ENCODE results near the gene TEX14.

TEX14 gene

GRCh38 chr17:58520843-58521430, 170.9 kb downstream of the TEX14 start:
- no peak for DNase-seq (ENCODE audit: low spot score)
- H3K36me3 Mint-ChIP-seq (ENCODE audit: low read depth): peaks cover 2% of the 10 kb centered on the region
- H3K27me3 Mint-ChIP-seq (ENCODE audit: low read depth): peaks cover 4% of the 10 kb centered on the region
- no peak overlapping the region for H3K27ac Mint-ChIP-seq
- H3K4me3 Mint-ChIP-seq: no peak overlapping the region
- peaks cover 18% of the 10 kb centered on the region for H3K4me1 Mint-ChIP-seq (ENCODE audit: low read depth)
- no peaks in the 10 kb centered on the region for H3K9me3 Mint-ChIP-seq

- Mint-ChIP-seq H3K27ac (peak overlapping the region; percentile 99), H3K27me3 (ENCODE audit: low read depth) (peaks cover 4% of the 10 kb centered on the region), H3K9me3 (no peaks in the 10 kb centered on the region), H3K4me1 (ENCODE audit: low read depth) (peaks cover 33% of the 10 kb centered on the region), H3K36me3 (ENCODE audit: low read depth) (peaks cover 3% of the 10 kb centered on the region), H3K4me3 (peak overlapping the region; percentile 89)
- peak; percentile 100 for DNase-seq (ENCODE audit: low spot score)
Observed at GRCh38 chr17:58517928-58518609, 173.8 kb downstream of the TEX14 start.

GRCh38 chr17:58517378-58517927, 174.4 kb downstream of the TEX14 start:
- H3K27ac Mint-ChIP-seq: peak overlapping the region; percentile 99
- peaks cover 37% of the 10 kb centered on the region for H3K4me1 Mint-ChIP-seq (ENCODE audit: low read depth)
- H3K9me3 Mint-ChIP-seq: no peaks in the 10 kb centered on the region
- H3K4me3 Mint-ChIP-seq: peak overlapping the region; percentile 89
- peaks cover 7% of the 10 kb centered on the region for H3K36me3 Mint-ChIP-seq (ENCODE audit: low read depth)
- H3K27me3 Mint-ChIP-seq (ENCODE audit: low read depth): peaks cover 4% of the 10 kb centered on the region
- no peak for DNase-seq (ENCODE audit: low spot score)

GRCh38 chr17:58516644-58517377, 175.0 kb downstream of the TEX14 start:
- Mint-ChIP-seq H3K9me3 (no peaks in the 10 kb centered on the region), H3K4me3 (peak overlapping the region; percentile 89), H3K27ac (peak overlapping the region; percentile 99), H3K4me1 (ENCODE audit: low read depth) (peaks cover 37% of the 10 kb centered on the region), H3K27me3 (ENCODE audit: low read depth) (peaks cover 4% of the 10 kb centered on the region), H3K36me3 (ENCODE audit: low read depth) (peaks cover 7% of the 10 kb centered on the region)
- DNase-seq (ENCODE audit: low spot score): no peak

- H3K27me3 Mint-ChIP-seq (ENCODE audit: low read depth): peaks cover 4% of the 10 kb centered on the region
Observed at GRCh38 chr17:58515286-58515685, 176.6 kb downstream of the TEX14 start.

GRCh38 chr17:58514770-58515157, 177.1 kb downstream of the TEX14 start:
- peak overlapping the region; percentile 13 for H3K27ac Mint-ChIP-seq
- no peak for DNase-seq (ENCODE audit: low spot score)
- H3K36me3 Mint-ChIP-seq (ENCODE audit: low read depth): peaks cover 27% of the 10 kb centered on the region
- H3K4me3 Mint-ChIP-seq: peak overlapping the region; percentile 89
- H3K27me3 Mint-ChIP-seq (ENCODE audit: low read depth): peaks cover 4% of the 10 kb centered on the region
- no peaks in the 10 kb centered on the region for H3K9me3 Mint-ChIP-seq
- peaks cover 45% of the 10 kb centered on the region for H3K4me1 Mint-ChIP-seq (ENCODE audit: low read depth)

More at GRCh38 chr17:58515286-58515685, 176.6 kb downstream of the TEX14 start:
- no peak for DNase-seq (ENCODE audit: low spot score)
- Mint-ChIP-seq H3K27ac (peak overlapping the region; percentile 53), H3K36me3 (ENCODE audit: low read depth) (peaks cover 22% of the 10 kb centered on the region), H3K9me3 (no peaks in the 10 kb centered on the region), H3K4me1 (ENCODE audit: low read depth) (peaks cover 41% of the 10 kb centered on the region), H3K4me3 (peak overlapping the region; percentile 89)

GRCh38 chr17:58513965-58514769, 177.7 kb downstream of the TEX14 start, which contains the start of gene MTMR4:
TSS of gene MTMR4 (minus strand) at chr17:58514638. CDS start at chr17:58514407, 231 bp downstream.
- Mint-ChIP-seq H3K4me3 (peak within 1 kb of the TSS; percentile 89), H3K27me3 (ENCODE audit: low read depth) (peaks cover 4% of the 10 kb centered on the region), H3K4me1 (ENCODE audit: low read depth) (peaks cover 44% of the 10 kb centered on the region), H3K27ac (peak within 1 kb of the TSS; percentile 85), H3K9me3 (no peaks in the 10 kb centered on the region), H3K36me3 (ENCODE audit: low read depth) (peaks cover 32% of the 10 kb centered on the region)
- DNase-seq (ENCODE audit: low spot score): peak; percentile 79

GRCh38 chr17:58513267-58513964, 178.4 kb downstream of the TEX14 start:
- Mint-ChIP-seq H3K4me1 (ENCODE audit: low read depth) (peaks cover 43% of the 10 kb centered on the region), H3K36me3 (ENCODE audit: low read depth) (peaks cover 35% of the 10 kb centered on the region), H3K27ac (peak overlapping the region; percentile 62), H3K9me3 (no peaks in the 10 kb centered on the region), H3K27me3 (ENCODE audit: low read depth) (peaks cover 4% of the 10 kb centered on the region), H3K4me3 (peak overlapping the region; percentile 89)
- peak; percentile 23 for DNase-seq (ENCODE audit: low spot score)

- Mint-ChIP-seq H3K4me1 (ENCODE audit: low read depth) (peaks cover 28% of the 10 kb centered on the region), H3K9me3 (no peaks in the 10 kb centered on the region), H3K4me3 (no peak overlapping the region), H3K27ac (peak overlapping the region; percentile 27), H3K27me3 (ENCODE audit: low read depth) (no peaks in the 10 kb centered on the region), H3K36me3 (ENCODE audit: low read depth) (peaks cover 52% of the 10 kb centered on the region)
- no peak for DNase-seq (ENCODE audit: low spot score)
Observed at GRCh38 chr17:58510075-58510474, 181.8 kb downstream of the TEX14 start.

- peaks cover 24% of the 10 kb centered on the region for H3K4me1 Mint-ChIP-seq (ENCODE audit: low read depth)
- peaks cover 66% of the 10 kb centered on the region for H3K36me3 Mint-ChIP-seq (ENCODE audit: low read depth)
- H3K27me3 Mint-ChIP-seq (ENCODE audit: low read depth): no peaks in the 10 kb centered on the region
Observed at GRCh38 chr17:58508341-58509067, 183.3 kb downstream of the TEX14 start.

GRCh38 chr17:58507123-58507634, 184.7 kb downstream of the TEX14 start:
- peaks cover 73% of the 10 kb centered on the region for H3K36me3 Mint-ChIP-seq (ENCODE audit: low read depth)
- no peak overlapping the region for H3K27ac Mint-ChIP-seq
- no peak for DNase-seq (ENCODE audit: low spot score)

More at GRCh38 chr17:58508341-58509067, 183.3 kb downstream of the TEX14 start:
- H3K27ac Mint-ChIP-seq: no peak overlapping the region
- no peak for DNase-seq (ENCODE audit: low spot score)
- H3K9me3 Mint-ChIP-seq: no peaks in the 10 kb centered on the region
- H3K4me3 Mint-ChIP-seq: no peak overlapping the region

More at GRCh38 chr17:58507123-58507634, 184.7 kb downstream of the TEX14 start:
- Mint-ChIP-seq H3K4me1 (ENCODE audit: low read depth) (peaks cover 15% of the 10 kb centered on the region), H3K9me3 (no peaks in the 10 kb centered on the region), H3K4me3 (no peak overlapping the region), H3K27me3 (ENCODE audit: low read depth) (no peaks in the 10 kb centered on the region)
